ENCODE results near the gene KCNT2.
"Not testable (repeated sequence)": the region's sequence is repeated elsewhere in the genome, so short reads cannot be mapped to it uniquely, and the experiment has no call there.

The KCNT2 gene

DNA sequence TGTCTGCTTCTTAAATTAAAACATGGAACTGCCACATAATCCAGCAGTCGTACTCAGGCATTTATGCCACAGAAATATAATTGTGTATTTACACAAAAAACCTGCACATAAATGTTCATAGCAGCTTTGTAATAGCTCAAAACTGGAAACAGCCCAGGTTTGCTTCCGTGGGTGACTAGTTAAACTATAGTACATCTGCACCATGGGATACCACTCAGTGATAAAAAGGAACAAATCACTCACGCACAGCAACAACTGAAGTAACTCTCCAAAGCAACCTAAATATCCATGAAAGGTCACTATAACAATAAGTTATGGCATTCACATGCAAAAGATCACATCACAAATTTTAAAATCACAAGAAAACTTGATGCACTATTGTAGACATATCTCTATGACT is 64.4 kb downstream of the KCNT2 start:
- no peaks in the 10 kb centered on the region for H3K36me3 ChIP-seq (ENCODE audit: control insufficient read depth, insufficient read depth, low read length)
- no peak overlapping the region for H3K4me3 ChIP-seq (ENCODE audit: low read depth, low read length)
- no peaks in the 10 kb centered on the region for H3K27me3 ChIP-seq (ENCODE audit: control insufficient read depth, insufficient read depth, low read length)
- H3K4me1 ChIP-seq (ENCODE audit: control insufficient read depth, insufficient read depth, low read length): no peaks in the 10 kb centered on the region
- peaks cover 4% of the 10 kb centered on the region for H3K9me3 ChIP-seq (ENCODE audit: control insufficient read depth, insufficient read depth, low read length)
- H3K9ac ChIP-seq (ENCODE audit: low read depth, low read length): no peak overlapping the region

DNA sequence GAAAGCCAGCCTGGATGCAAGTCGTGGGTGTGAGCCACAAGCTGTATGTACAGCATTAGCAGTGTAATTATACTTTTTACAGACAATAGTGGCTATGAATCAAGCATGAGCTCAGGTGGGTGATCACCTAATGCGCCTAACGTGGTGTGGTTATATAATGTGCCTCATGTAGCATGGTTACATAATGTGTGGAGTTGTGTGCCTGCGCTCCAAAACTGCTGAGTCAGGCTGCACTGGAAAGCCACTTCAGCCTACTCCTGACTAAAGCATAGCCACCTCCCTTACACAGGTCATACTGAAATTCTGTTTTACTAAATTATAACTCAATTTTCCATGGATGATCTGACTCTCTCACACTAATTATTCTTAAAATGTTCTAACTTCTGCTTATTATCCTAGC is 69.8 kb downstream of the KCNT2 start:
- Histone ChIP-seq H3K4me1 (ENCODE audit: control insufficient read depth, insufficient read depth, low read length) (no peaks in the 10 kb centered on the region), H3K4me3 (ENCODE audit: low read depth, low read length) (no peak overlapping the region), H3K9me3 (ENCODE audit: control insufficient read depth, insufficient read depth, low read length) (peaks cover 37% of the 10 kb centered on the region), H3K36me3 (ENCODE audit: control insufficient read depth, insufficient read depth, low read length) (peaks cover 5% of the 10 kb centered on the region), H3K9ac (ENCODE audit: low read depth, low read length) (no peak overlapping the region), H3K27me3 (ENCODE audit: control insufficient read depth, insufficient read depth, low read length) (no peaks in the 10 kb centered on the region)

DNA sequence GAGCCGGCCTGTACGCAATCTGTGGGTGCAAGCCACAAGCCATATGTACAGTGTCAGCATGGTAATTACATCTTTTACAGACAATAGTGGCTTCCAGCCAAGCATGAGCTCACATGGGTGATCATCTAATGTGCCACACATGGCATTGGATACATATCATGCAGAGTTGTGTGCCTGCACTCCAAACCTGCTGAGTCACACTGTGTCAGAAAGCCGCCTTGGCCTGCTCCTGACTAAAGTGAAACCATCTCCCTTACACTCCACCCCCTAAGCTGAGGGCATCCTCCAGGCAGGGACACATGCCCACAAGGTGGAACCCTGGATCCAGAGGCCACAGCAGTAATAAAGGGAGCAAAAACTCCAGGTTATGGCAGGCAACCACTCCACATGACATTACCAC is 72.5 kb downstream of the KCNT2 start:
- Histone ChIP-seq H3K36me3 (ENCODE audit: control insufficient read depth, insufficient read depth, low read length) (peaks cover 5% of the 10 kb centered on the region), H3K4me1 (ENCODE audit: control insufficient read depth, insufficient read depth, low read length) (no peaks in the 10 kb centered on the region), H3K9ac (ENCODE audit: low read depth, low read length) (no peak overlapping the region), H3K9me3 (ENCODE audit: control insufficient read depth, insufficient read depth, low read length) (peaks cover 37% of the 10 kb centered on the region), H3K4me3 (ENCODE audit: low read depth, low read length) (no peak overlapping the region), H3K27me3 (ENCODE audit: control insufficient read depth, insufficient read depth, low read length) (no peaks in the 10 kb centered on the region)

DNA sequence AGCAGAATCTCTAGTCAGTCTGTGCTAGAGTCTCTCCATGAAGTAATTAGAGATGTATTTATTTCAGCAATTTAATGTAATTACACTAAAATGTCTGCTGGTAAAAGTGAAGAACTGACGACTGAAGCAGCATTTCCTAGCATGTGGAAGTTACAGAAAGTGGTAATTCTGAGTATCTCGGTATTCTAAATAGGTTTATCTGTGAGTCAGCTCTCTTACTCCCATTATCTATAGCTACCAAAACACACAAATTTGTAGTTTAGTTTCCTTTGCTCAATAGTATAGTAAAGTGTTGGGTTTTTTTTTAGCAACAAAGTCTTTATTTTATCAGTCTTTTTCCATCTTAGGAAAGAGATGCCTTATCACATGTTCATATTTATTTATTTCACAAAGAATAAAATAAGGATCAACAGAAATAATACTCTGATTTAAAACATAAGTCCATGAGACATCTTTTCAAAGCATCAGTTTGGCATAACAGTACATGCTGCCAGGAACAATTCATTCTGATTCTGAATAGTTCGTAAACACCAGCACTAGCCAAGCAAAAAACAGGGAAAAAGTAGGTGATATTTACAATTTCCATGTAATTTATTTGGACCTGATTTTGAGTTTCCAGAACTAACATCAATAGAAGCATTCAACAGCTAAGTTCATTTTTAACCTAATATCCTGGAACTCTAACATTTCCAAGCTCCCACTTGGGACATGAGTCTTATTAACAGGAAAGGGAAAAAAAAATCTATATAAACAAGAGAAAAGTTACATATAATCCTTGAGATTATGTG is 76.3 kb downstream of the KCNT2 start:
- H3K36me3 ChIP-seq (ENCODE audit: control insufficient read depth, insufficient read depth, low read length): peaks cover 5% of the 10 kb centered on the region
- H3K9me3 ChIP-seq (ENCODE audit: control insufficient read depth, insufficient read depth, low read length): peaks cover 17% of the 10 kb centered on the region
- no peak overlapping the region for H3K9ac ChIP-seq (ENCODE audit: low read depth, low read length)
- no peaks in the 10 kb centered on the region for H3K4me1 ChIP-seq (ENCODE audit: control insufficient read depth, insufficient read depth, low read length)
- H3K27me3 ChIP-seq (ENCODE audit: control insufficient read depth, insufficient read depth, low read length): no peaks in the 10 kb centered on the region
- H3K4me3 ChIP-seq (ENCODE audit: low read depth, low read length): no peak overlapping the region

DNA sequence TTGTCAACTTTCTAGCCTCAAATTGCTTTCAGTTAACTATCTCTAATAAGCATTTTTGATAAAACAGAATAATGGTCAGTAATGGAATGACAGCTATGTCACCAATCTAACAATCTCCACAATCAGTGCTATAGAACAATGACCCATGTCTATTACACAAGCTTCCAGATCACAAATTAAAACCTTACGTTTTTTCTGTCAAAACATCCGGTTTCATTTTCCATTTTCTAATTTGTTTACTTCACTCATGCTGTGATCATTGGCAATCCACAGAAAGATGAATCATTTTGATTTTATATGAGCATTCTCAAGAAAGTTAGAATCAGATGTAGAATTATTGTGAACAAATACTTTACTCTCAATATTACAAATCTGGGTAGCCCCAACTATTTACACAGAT is 80.3 kb downstream of the KCNT2 start:
- Histone ChIP-seq H3K9me3 (ENCODE audit: control insufficient read depth, insufficient read depth, low read length) (no peaks in the 10 kb centered on the region), H3K27me3 (ENCODE audit: control insufficient read depth, insufficient read depth, low read length) (no peaks in the 10 kb centered on the region), H3K4me1 (ENCODE audit: control insufficient read depth, insufficient read depth, low read length) (no peaks in the 10 kb centered on the region), H3K36me3 (ENCODE audit: control insufficient read depth, insufficient read depth, low read length) (no peaks in the 10 kb centered on the region), H3K4me3 (ENCODE audit: low read depth, low read length) (no peak overlapping the region), H3K9ac (ENCODE audit: low read depth, low read length) (no peak overlapping the region)

DNA sequence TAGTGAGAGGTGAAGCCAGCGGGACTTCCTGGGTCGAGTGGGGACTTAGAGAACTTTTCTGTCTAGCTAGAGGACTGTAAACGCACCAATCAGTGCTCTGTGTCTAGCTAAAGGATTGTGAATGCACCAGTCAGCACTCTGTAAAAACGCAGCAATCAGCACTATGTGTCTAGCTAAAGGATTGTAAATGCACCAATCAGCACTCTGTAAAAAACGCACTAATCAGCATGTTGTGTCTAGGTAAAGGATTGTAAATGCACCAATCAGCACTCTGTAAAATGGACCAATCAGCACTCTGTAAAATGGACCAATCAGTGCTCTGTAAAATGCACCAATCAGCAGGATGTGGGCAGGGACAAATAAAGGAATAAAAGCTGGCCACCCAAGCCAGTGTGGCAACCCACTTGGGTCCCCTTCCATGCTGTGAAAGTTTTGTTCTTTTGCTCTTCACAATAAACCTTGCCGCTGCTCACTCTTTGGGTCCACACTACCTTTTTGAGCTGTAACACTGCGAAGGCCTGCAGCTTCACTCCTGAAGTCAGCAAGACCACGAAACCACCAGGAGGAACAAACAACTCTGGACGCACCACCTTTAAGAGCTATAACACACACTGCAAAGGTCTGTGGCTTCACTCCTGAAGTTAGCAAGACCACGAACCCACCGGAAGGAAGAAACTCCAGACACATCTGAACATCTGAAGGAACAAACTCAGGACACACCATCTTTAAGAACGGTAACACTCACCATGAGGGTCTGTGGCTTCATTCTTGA is 85.5 kb downstream of the KCNT2 start:
- not testable (repeated sequence) for H3K9ac ChIP-seq (ENCODE audit: low read depth, low read length); H3K4me1 ChIP-seq (ENCODE audit: control insufficient read depth, insufficient read depth, low read length); H3K9me3 ChIP-seq (ENCODE audit: control insufficient read depth, insufficient read depth, low read length); H3K36me3 ChIP-seq (ENCODE audit: control insufficient read depth, insufficient read depth, low read length); H3K27me3 ChIP-seq (ENCODE audit: control insufficient read depth, insufficient read depth, low read length); H3K4me3 ChIP-seq (ENCODE audit: low read depth, low read length)

DNA sequence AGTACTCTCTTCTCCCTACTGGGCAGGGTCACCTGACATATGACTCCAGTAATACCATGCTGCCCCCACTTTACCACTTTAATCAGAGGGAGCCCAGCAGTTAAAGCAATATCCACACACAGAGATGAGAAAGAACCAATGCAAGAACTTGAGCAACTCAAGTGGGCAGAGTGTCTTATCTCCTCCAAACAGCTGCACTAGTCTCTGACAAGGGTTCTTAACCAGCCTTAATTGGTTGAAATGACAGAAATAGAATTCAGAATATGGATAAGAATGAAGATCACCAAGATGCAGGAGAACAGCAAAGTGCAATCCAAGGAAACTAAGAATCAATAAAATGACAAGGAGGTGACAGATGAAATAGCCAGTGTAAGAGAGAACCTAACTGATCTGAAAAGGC is 91.0 kb downstream of the KCNT2 start:
- Histone ChIP-seq H3K36me3 (ENCODE audit: control insufficient read depth, insufficient read depth, low read length) (no peaks in the 10 kb centered on the region), H3K9me3 (ENCODE audit: control insufficient read depth, insufficient read depth, low read length) (no peaks in the 10 kb centered on the region), H3K4me1 (ENCODE audit: control insufficient read depth, insufficient read depth, low read length) (no peaks in the 10 kb centered on the region), H3K9ac (ENCODE audit: low read depth, low read length) (no peak overlapping the region), H3K27me3 (ENCODE audit: control insufficient read depth, insufficient read depth, low read length) (no peaks in the 10 kb centered on the region), H3K4me3 (ENCODE audit: low read depth, low read length) (no peak overlapping the region)

DNA sequence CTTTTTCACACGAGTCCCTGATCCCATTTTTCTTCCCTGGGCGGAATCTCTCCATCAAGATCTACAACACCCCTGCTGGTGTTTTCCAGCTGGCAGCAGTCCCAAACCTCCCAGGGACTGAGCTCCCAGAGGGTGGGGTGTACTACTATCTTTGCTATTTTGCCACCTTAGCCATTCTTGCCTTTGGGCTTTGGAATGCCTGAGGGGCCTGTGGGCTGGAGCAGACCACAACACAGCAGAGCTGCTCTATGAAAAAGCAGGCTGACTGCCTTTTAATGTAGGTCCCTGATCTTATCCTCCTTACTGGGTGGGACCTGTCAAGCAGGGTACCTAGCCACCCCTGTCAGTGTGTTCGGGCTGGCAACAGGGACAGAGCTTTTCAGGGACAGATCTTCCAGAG is 91.9 kb downstream of the KCNT2 start:
- H3K9me3 ChIP-seq (ENCODE audit: control insufficient read depth, insufficient read depth, low read length): no peaks in the 10 kb centered on the region

DNA sequence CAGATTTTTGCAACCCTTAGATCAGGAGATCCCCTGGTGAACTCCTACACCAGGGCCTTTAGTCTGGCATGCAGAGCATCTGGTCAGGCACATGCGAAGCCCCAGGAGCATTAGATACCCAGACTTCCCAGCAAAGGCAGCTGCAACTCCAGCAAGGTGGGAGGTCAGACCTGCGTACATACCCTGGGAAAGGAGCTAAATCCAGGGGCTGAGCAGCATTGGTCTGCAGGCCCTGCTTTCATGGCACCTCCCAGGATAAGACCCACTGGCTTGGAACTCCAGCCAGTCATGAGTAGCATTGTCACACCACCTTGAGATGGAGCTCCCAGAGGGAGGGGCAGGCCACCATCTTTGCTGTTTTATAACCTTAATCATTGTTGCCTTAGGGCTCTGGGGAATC is 92.3 kb downstream of the KCNT2 start:
- no peaks in the 10 kb centered on the region for H3K4me1 ChIP-seq (ENCODE audit: control insufficient read depth, insufficient read depth, low read length)

More for the DNA sequence above, 91.9 kb downstream of the KCNT2 start:
- Histone ChIP-seq H3K4me3 (ENCODE audit: low read depth, low read length) (no peak overlapping the region), H3K27me3 (ENCODE audit: control insufficient read depth, insufficient read depth, low read length) (no peaks in the 10 kb centered on the region), H3K36me3 (ENCODE audit: control insufficient read depth, insufficient read depth, low read length) (no peaks in the 10 kb centered on the region), H3K9ac (ENCODE audit: low read depth, low read length) (no peak overlapping the region), H3K4me1 (ENCODE audit: control insufficient read depth, insufficient read depth, low read length) (no peaks in the 10 kb centered on the region)

DNA sequence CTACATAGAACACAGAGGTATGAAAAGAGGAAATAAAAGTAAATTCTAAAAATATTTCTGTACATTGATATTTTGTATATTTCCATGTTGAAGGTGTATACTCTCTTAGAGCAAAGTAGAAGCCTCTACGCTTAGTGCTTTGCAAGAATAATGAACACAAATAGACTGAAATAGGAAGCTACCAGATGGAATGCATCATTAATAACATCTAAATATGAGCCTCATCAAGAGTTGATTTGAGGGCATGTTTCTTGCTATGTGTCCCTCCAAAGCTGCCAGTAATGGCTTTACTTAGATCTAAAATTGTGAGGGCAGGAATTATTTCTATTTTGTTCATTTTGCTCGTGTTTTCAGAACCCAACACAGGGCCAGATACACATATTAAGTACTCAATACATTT is 94.4 kb downstream of the KCNT2 start:
- Histone ChIP-seq H3K9me3 (ENCODE audit: control insufficient read depth, insufficient read depth, low read length) (no peaks in the 10 kb centered on the region), H3K9ac (ENCODE audit: low read depth, low read length) (no peak overlapping the region), H3K4me3 (ENCODE audit: low read depth, low read length) (no peak overlapping the region), H3K4me1 (ENCODE audit: control insufficient read depth, insufficient read depth, low read length) (no peaks in the 10 kb centered on the region), H3K36me3 (ENCODE audit: control insufficient read depth, insufficient read depth, low read length) (no peaks in the 10 kb centered on the region), H3K27me3 (ENCODE audit: control insufficient read depth, insufficient read depth, low read length) (no peaks in the 10 kb centered on the region)

More for the DNA sequence above, 92.3 kb downstream of the KCNT2 start:
- no peaks in the 10 kb centered on the region for H3K27me3 ChIP-seq (ENCODE audit: control insufficient read depth, insufficient read depth, low read length)
- no peak overlapping the region for H3K4me3 ChIP-seq (ENCODE audit: low read depth, low read length)
- H3K9me3 ChIP-seq (ENCODE audit: control insufficient read depth, insufficient read depth, low read length): no peaks in the 10 kb centered on the region
- H3K9ac ChIP-seq (ENCODE audit: low read depth, low read length): no peak overlapping the region
- H3K36me3 ChIP-seq (ENCODE audit: control insufficient read depth, insufficient read depth, low read length): no peaks in the 10 kb centered on the region

DNA sequence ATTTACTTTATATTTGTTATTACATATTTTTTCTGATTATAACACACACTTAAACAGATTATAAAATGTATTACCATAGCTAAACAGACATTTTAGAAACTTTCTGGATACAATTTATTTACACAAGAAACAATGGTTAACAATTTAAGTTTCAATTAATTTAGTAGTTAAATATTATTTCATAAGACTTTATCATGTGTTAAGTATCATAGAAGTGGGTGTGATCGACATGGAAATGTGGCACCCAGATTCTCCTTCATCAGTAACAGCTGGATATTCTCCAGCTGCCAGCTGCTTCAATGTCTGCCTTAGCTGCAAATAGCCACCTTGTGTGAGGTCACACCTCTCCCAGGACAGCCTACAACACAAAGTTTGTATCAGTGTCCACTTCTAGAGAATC is 97.8 kb downstream of the KCNT2 start:
- no peak overlapping the region for H3K9ac ChIP-seq (ENCODE audit: low read depth, low read length)
- H3K4me3 ChIP-seq (ENCODE audit: low read depth, low read length): no peak overlapping the region
- no peaks in the 10 kb centered on the region for H3K9me3 ChIP-seq (ENCODE audit: control insufficient read depth, insufficient read depth, low read length)
- no peaks in the 10 kb centered on the region for H3K27me3 ChIP-seq (ENCODE audit: control insufficient read depth, insufficient read depth, low read length)
- H3K4me1 ChIP-seq (ENCODE audit: control insufficient read depth, insufficient read depth, low read length): no peaks in the 10 kb centered on the region
- H3K36me3 ChIP-seq (ENCODE audit: control insufficient read depth, insufficient read depth, low read length): no peaks in the 10 kb centered on the region

DNA sequence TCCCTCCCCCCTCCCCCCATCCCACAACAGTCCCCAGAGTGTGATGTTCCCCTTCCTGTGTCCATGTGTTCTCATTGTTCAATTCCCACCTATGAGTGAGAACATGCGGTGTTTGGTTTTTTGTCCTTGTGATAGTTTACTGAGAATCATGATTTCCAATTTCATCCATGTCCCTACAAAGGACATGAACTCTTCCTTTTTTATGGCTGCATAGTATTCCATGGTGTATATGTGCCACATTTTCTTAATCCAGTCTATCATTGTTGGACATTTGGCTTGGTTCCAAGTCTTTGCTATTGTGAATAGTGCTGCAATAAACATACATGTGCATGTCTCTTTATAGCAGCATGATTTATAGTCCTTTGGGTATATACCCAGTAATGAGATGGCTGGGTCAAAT is 104.0 kb downstream of the KCNT2 start:
- H3K36me3 ChIP-seq (ENCODE audit: control insufficient read depth, insufficient read depth, low read length); H3K4me1 ChIP-seq (ENCODE audit: control insufficient read depth, insufficient read depth, low read length); H3K4me3 ChIP-seq (ENCODE audit: low read depth, low read length): not testable (repeated sequence)

More for the DNA sequence above, 104.0 kb downstream of the KCNT2 start:
- H3K9me3 ChIP-seq (ENCODE audit: control insufficient read depth, insufficient read depth, low read length); H3K9ac ChIP-seq (ENCODE audit: low read depth, low read length); H3K27me3 ChIP-seq (ENCODE audit: control insufficient read depth, insufficient read depth, low read length): not testable (repeated sequence)

Data from iPS-15b (cell line).